NCI-H345 (cell line): Measurements from ENCODE around the gene EPB41L3.
"Not testable (repeated sequence)": the region's sequence is repeated elsewhere in the genome, so short reads cannot be mapped to it uniquely, and the experiment has no call there.

Experiments used
- DNase-seq: peaks from one replicate; lab custom pipeline; 2025; lab: John Stamatoyannopoulos, UW

The EPB41L3 gene

GRCh38 chr18:5496305-5496704 is 47.5 kb downstream of the EPB41L3 start:
- no peak for DNase-seq

- DNase-seq = no peak
Measured at GRCh38 chr18:5490753-5491480, 52.9 kb downstream of the EPB41L3 start.

- DNase-seq = no peak
Measured at GRCh38 chr18:5488844-5489243, 55.0 kb downstream of the EPB41L3 start.

GRCh38 chr18:5488044-5488443 is 55.8 kb downstream of the EPB41L3 start:
- not testable (repeated sequence) for DNase-seq

GRCh38 chr18:5484526-5484925 is 59.3 kb downstream of the EPB41L3 start:
- no peak for DNase-seq

- DNase-seq = no peak
Measured at GRCh38 chr18:5481621-5482020, 62.2 kb downstream of the EPB41L3 start.

- peak; percentile 26 for DNase-seq
Measured at GRCh38 chr18:5478261-5478660, 65.5 kb downstream of the EPB41L3 start.

- DNase-seq = peak; percentile 71
Measured at GRCh38 chr18:5476961-5477800, 66.6 kb downstream of the EPB41L3 start.

- no peak for DNase-seq
Measured at GRCh38 chr18:5475267-5475666, 68.5 kb downstream of the EPB41L3 start.

- no peak for DNase-seq
Measured at GRCh38 chr18:5469340-5469739, 74.5 kb downstream of the EPB41L3 start.

- no peak for DNase-seq
Measured at GRCh38 chr18:5468394-5468793, 75.4 kb downstream of the EPB41L3 start.

- no peak for DNase-seq
Measured at GRCh38 chr18:5467671-5468070, 76.1 kb downstream of the EPB41L3 start.

GRCh38 chr18:5466256-5466655 is 77.5 kb downstream of the EPB41L3 start:
- no peak for DNase-seq

GRCh38 chr18:5464251-5464650 is 79.5 kb downstream of the EPB41L3 start:
- no peak for DNase-seq

GRCh38 chr18:5463831-5464230 is 80.0 kb downstream of the EPB41L3 start:
- DNase-seq = no peak

GRCh38 chr18:5463390-5463789 is 80.4 kb downstream of the EPB41L3 start:
- DNase-seq = no peak

- no peak for DNase-seq
Measured at GRCh38 chr18:5462227-5462626, 81.6 kb downstream of the EPB41L3 start.

GRCh38 chr18:5461041-5461440 is 82.8 kb downstream of the EPB41L3 start:
- no peak for DNase-seq

GRCh38 chr18:5457462-5457957 is 86.3 kb downstream of the EPB41L3 start:
- no peak for DNase-seq

- no peak for DNase-seq
Measured at GRCh38 chr18:5456577-5457461, 87.0 kb downstream of the EPB41L3 start.

- DNase-seq = no peak
Measured at GRCh38 chr18:5455674-5456073, 88.1 kb downstream of the EPB41L3 start.

- DNase-seq = no peak
Measured at GRCh38 chr18:5452943-5453443, 90.8 kb downstream of the EPB41L3 start.
